Embryonic facial prominence (tissue), 1 donor: ENCODE data around the gene OR11H6.
"Not testable (repeated sequence)": the region's sequence is repeated elsewhere in the genome, so short reads cannot be mapped to it uniquely, and the experiment has no call there.

Experiments
- DNase-seq: peaks from one replicate; pipeline ENCODE4 v3.0.0-alpha.2; 2016; ENCODE audit errors: extremely low spot score

Gene OR11H6

GRCh38 chr14:20262642-20263128, 39.2 kb downstream of the OR11H6 start:
- DNase-seq: no peak

- not testable (repeated sequence) for DNase-seq
Observed at GRCh38 chr14:20264361-20264760, 40.9 kb downstream of the OR11H6 start.

- no peak for DNase-seq
Observed at GRCh38 chr14:20274062-20274461, 50.6 kb downstream of the OR11H6 start.
